ENCODE results near the gene PSG5. TPM values are rescaled to one million over a fixed set of nuclear protein-coding genes. Genes with fewer than 3 reads are reported as not detected.

PSG5 gene
- total RNA-seq, 1 experiment from 2014 or later: not detected

Other genes with a start within 250 kb of the PSG5 start
- not detected in 2 replicates for gene PSG7, start 249.3 kb downstream of the PSG5 start, total RNA-seq (2014; rRNA removed; shearing (Covaris generic))
- gene PSG11, start 160.1 kb downstream of the PSG5 start, total RNA-seq (2014; rRNA removed; shearing (Covaris generic)): not detected in 2 replicates
- gene PSG2, start 103.8 kb downstream of the PSG5 start, total RNA-seq (2014; rRNA removed; shearing (Covaris generic)): not detected in 2 replicates
- not detected in 2 replicates for gene PSG4, start 19.1 kb upstream of the PSG5 start, total RNA-seq (2014; rRNA removed; shearing (Covaris generic))
- gene PSG9, start 83.0 kb upstream of the PSG5 start, total RNA-seq (2014; rRNA removed; shearing (Covaris generic)): not detected in 2 replicates
- gene CD177, start 167.2 kb upstream of the PSG5 start, total RNA-seq (2014; rRNA removed; shearing (Covaris generic)): not detected in 2 replicates
- not detected in 2 replicates for gene TEX101, start 228.4 kb upstream of the PSG5 start, total RNA-seq (2014; rRNA removed; shearing (Covaris generic))

Data from HT-29 (cell line).